Activated T-cell treated with anti-CD3 and anti-CD28 coated beads for 1 hour (primary cell): Measurements from ENCODE around the gene CCDC28A.
"Not testable (repeated sequence)": the region's sequence is repeated elsewhere in the genome, so short reads cannot be mapped to it uniquely, and the experiment has no call there.

ENCODE experiments used
- DNase-seq: peaks from one replicate; pipeline ENCODE4 v3.0.0-alpha.2; 2020; ENCODE audit warnings: low read depth

The CCDC28A gene

GRCh38 chr6:138773177-138774091 lies at the start of gene CCDC28A:
CCDC28A (plus strand) TSS chr6:138773769; CDS start chr6:138776121, 2,352 bp downstream.
- peak; percentile 87 for DNase-seq

- no peak for DNase-seq
Measured at GRCh38 chr6:138724015-138724414, 49.6 kb upstream of the CCDC28A start.

- DNase-seq, result no peak
Measured at GRCh38 chr6:138726066-138726756, 47.4 kb upstream of the CCDC28A start.

GRCh38 chr6:138726757-138727097 lies 46.8 kb upstream of the CCDC28A start:
- no peak for DNase-seq

- DNase-seq, result no peak
Measured at GRCh38 chr6:138727182-138727581, 46.4 kb upstream of the CCDC28A start.

GRCh38 chr6:138728662-138729061 lies 44.9 kb upstream of the CCDC28A start:
- no peak for DNase-seq

GRCh38 chr6:138730037-138730436 lies 43.5 kb upstream of the CCDC28A start:
- DNase-seq, result not testable (repeated sequence)

GRCh38 chr6:138734585-138734984 lies 39.0 kb upstream of the CCDC28A start:
- DNase-seq, result no peak

GRCh38 chr6:138736640-138737039 lies 36.9 kb upstream of the CCDC28A start:
- no peak for DNase-seq

- DNase-seq, result no peak
Measured at GRCh38 chr6:138752017-138752416, 21.6 kb upstream of the CCDC28A start.

GRCh38 chr6:138757136-138757535 lies 16.4 kb upstream of the CCDC28A start:
- no peak for DNase-seq

GRCh38 chr6:138765896-138766655 lies 7.5 kb upstream of the CCDC28A start:
- no peak for DNase-seq

- no peak for DNase-seq
Measured at GRCh38 chr6:138769102-138769676, 4.4 kb upstream of the CCDC28A start.

GRCh38 chr6:138772596-138773176 lies 883 bp upstream of the CCDC28A start:
- no peak for DNase-seq

- no peak for DNase-seq
Measured at GRCh38 chr6:138774370-138774769, 801 bp downstream of the CCDC28A start.

- DNase-seq, result no peak
Measured at GRCh38 chr6:138776659-138777058, 3.1 kb downstream of the CCDC28A start.

GRCh38 chr6:138778331-138778730 lies 4.8 kb downstream of the CCDC28A start:
- no peak for DNase-seq

- no peak for DNase-seq
Measured at GRCh38 chr6:138782243-138782642, 8.7 kb downstream of the CCDC28A start.

GRCh38 chr6:138785079-138785478 lies 11.5 kb downstream of the CCDC28A start:
- no peak for DNase-seq

GRCh38 chr6:138785980-138786379 lies 12.4 kb downstream of the CCDC28A start:
- no peak for DNase-seq

GRCh38 chr6:138787138-138787537 lies 13.6 kb downstream of the CCDC28A start:
- no peak for DNase-seq
